Fibroblast of lung (primary cell): ENCODE data around the gene TNRC6C.

Experiments
- EZH2 ChIP-seq: IDR thresholded peaks from 2 replicates; pipeline ENCODE4 v1.5.1; 2012; ENCODE audit warnings: low read length, control low read depth, mild to moderate bottlenecking; ENCODE audit errors: missing control alignments
- TF ChIP-seq, protein P1 (sequence below), 2 donors: IDR thresholded peaks in 1 of 2; conservative IDR thresholded peaks in 1 of 2; 1 replicate in 1 of 2; 2 replicates in 1 of 2; pipeline ENCODE4 v1.5.1; 2011 to 2012; ENCODE audit warnings: low read length in 2 of 2, control low read depth in 1 of 2, inconsistent platforms in 1 of 2, low read depth in 1 of 2, mild to moderate bottlenecking in 1 of 2

DNA sequence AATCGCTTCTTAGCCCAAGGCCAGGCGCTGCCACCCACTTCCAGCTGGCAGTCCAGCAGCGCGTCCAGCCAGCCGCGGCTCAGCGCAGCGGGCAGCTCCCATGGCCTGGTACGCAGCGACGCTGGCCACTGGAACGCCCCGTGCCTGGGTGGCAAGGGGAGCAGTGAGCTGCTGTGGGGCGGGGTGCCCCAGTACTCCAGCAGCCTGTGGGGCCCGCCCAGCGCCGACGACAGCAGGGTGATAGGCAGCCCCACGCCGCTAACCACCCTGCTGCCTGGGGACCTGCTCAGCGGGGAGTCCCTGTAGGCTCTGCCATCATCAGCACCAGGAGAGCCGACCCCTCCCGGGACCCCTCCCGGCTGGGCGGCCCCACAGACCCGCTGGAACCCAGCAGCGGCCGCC, 146.0 kb downstream of the TNRC6C start:
- TF ChIP-seq, protein P1, sequence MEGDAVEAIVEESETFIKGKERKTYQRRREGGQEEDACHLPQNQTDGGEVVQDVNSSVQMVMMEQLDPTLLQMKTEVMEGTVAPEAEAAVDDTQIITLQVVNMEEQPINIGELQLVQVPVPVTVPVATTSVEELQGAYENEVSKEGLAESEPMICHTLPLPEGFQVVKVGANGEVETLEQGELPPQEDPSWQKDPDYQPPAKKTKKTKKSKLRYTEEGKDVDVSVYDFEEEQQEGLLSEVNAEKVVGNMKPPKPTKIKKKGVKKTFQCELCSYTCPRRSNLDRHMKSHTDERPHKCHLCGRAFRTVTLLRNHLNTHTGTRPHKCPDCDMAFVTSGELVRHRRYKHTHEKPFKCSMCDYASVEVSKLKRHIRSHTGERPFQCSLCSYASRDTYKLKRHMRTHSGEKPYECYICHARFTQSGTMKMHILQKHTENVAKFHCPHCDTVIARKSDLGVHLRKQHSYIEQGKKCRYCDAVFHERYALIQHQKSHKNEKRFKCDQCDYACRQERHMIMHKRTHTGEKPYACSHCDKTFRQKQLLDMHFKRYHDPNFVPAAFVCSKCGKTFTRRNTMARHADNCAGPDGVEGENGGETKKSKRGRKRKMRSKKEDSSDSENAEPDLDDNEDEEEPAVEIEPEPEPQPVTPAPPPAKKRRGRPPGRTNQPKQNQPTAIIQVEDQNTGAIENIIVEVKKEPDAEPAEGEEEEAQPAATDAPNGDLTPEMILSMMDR (conservative IDR thresholded peaks at IDR 0.05 in 1 of 2, IDR thresholded peaks at IDR 0.05 in 1 of 2; ENCODE audit: low read depth in 1 of 2, low read length in 2 of 2): no peak
- TF ChIP-seq EZH2: no peak
